NT2/D1 (cell line): ENCODE measurements around the gene ADAM33.

Experiments
- SUZ12 ChIP-seq: IDR thresholded peaks from 2 replicates; pipeline ENCODE4 v1.6.1; 2011; ENCODE audit not compliant: insufficient read length, insufficient read depth; ENCODE audit errors: extremely low read depth
- YY1 ChIP-seq: IDR thresholded peaks from 2 replicates; pipeline ENCODE4 v1.6.1; 2011; ENCODE audit not compliant: insufficient read length, insufficient read depth

DNA sequence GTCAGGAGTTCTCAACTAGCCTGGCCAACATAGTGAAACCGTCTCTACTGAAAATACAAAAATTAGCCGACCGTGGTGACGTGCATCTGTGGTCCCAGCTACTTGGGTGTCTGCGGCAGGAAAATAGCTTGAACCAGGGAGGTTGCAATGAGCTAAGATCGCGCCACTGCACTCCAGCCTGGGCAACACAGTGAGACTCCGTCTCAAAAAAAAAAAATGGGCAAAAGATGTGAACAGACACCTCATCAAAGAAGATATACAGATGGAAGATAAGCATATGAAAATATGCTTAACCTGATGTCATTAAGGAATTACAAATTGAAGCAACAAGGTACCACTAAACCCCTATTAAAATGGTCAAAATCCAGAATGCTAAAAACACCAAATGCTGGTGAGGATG is 41.5 kb upstream of the ADAM33 start:
- TF ChIP-seq YY1 (no peak), SUZ12 (no peak)
